Spinal cord (tissue), 10 donors: ENCODE results near the gene GGCT. TPM values are rescaled to one million over a fixed set of nuclear protein-coding genes. Genes with fewer than 3 reads are reported as not detected.

Experiments used
- DNase-seq, 6 donors: peaks; one replicate each; pipeline versions ENCODE4 v3.0.0 to v3.0.0-alpha.2; 2013 to 2015; ENCODE audit warnings: low spot score in 6 of 6, low read depth in 4 of 6
- H3K27ac ChIP-seq: one replicate; pipeline ENCODE4 v1.5.1; 2013; ENCODE audit warnings: low read depth, low read length, control low read depth
- H3K27me3 ChIP-seq: one replicate; pipeline ENCODE4 v1.6.1; 2013; ENCODE audit warnings: low read length; ENCODE audit not compliant: control insufficient read depth, insufficient read depth
- H3K36me3 ChIP-seq: one replicate; pipeline ENCODE4 v1.6.1; 2013; ENCODE audit warnings: low read length; ENCODE audit not compliant: control insufficient read depth, insufficient read depth
- H3K4me1 ChIP-seq: one replicate; pipeline ENCODE4 v1.6.1; 2013; ENCODE audit warnings: low read length; ENCODE audit not compliant: control insufficient read depth, insufficient read depth
- H3K4me3 ChIP-seq: one replicate; pipeline ENCODE4 v1.5.1; 2013; ENCODE audit warnings: low read depth, low read length, control low read depth
- H3K9me3 ChIP-seq: one replicate; pipeline ENCODE4 v1.6.1; 2013; ENCODE audit warnings: low read length; ENCODE audit not compliant: control insufficient read depth, insufficient read depth
- whole genome bisulfite sequencing: methylation state at CpG from one replicate; pipeline ENCODE4 v1.1.5; 2013; ENCODE audit warnings: missing lambda C conversion rate; ENCODE audit not compliant: insufficient coverage; 5-methylcytosine and 5-hydroxymethylcytosine counted together
- polyA plus RNA-seq, 2 donors: library from polyadenylated mRNA; unstranded; fragments of 120-200 nt; gene quantifications; one replicate each; pipeline ENCODE4 v1.2.1, GENCODE V29; 2013; ENCODE audit not compliant: insufficient read length in 2 of 2
- total RNA-seq, 2 donors: library from RNA; depleted of rRNA in 1 of 2; stranded (reverse); fragments of 120-200 nt in 1 of 2; fragments of >200 nt in 1 of 2; gene quantifications; one replicate each; pipeline versions ENCODE4 v1.2.3 to v1.2.4, GENCODE V29; 2013 to 2014
- donor health status: healthy.

GGCT gene
- total and polyA plus RNA-seq, 4 donors = 23.4 to 46.2 (median 36.7) TPM

- H3K36me3 ChIP-seq = no peaks in the 10 kb centered on the region
- DNase-seq = no peak
- no peak overlapping the region for H3K27ac ChIP-seq
- H3K4me3 ChIP-seq = no peak overlapping the region
- peaks cover 27% of the 10 kb centered on the region for H3K4me1 ChIP-seq
- no peaks in the 10 kb centered on the region for H3K27me3 ChIP-seq
- no peaks in the 10 kb centered on the region for H3K9me3 ChIP-seq
- 80% methylated on average over 1 of the region's 2 CpGs for WGBS
Measured at GRCh38 chr7:30468041-30468440, 36.6 kb downstream of the GGCT start.

DNA sequence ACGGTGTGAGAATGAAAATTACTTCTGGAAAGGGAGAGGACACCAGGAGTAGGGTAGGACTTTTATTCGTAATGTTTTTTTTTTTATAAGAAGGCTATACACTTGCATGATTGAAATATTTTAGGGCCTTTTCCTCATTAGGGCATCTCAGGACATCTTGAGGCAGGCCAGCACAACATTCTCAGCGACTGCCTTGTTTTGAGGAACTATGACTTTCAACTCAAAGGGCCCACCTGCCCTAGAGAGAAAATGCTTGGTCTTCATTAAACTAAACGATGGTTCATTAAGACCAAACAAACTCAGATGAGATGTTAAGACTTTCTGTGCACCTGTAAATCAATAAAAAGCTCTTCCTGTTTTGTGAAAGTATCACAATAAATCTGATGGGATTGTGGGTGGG is 37.4 kb downstream of the GGCT start:
- DNase-seq = no peak
- Histone ChIP-seq H3K36me3 (no peaks in the 10 kb centered on the region), H3K27me3 (no peaks in the 10 kb centered on the region), H3K4me3 (no peak overlapping the region), H3K27ac (no peak overlapping the region), H3K9me3 (no peaks in the 10 kb centered on the region), H3K4me1 (peaks cover 27% of the 10 kb centered on the region)
- WGBS = 80% methylated on average over 2 of the region's 4 CpGs

DNA sequence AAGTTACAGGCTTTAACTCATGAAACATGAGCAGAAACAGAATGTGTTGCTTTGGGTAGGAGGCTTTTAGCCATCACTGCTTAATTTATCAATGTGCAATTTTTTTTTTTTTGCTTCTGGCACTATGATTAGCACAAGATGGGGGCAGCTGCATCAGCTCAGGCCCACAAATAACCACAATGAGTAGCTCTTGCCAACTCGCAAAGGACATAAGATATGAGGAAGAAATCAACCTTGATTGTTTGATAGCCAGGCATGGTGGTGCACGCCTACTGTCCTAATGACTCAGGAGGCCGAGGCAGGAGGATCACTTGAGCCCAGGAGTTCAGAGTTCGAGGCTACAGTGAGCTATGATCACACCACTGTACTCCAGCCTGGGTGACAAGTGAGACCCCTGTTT is 38.4 kb downstream of the GGCT start:
- Histone ChIP-seq H3K27ac (no peak overlapping the region), H3K9me3 (no peaks in the 10 kb centered on the region), H3K36me3 (no peaks in the 10 kb centered on the region), H3K4me3 (no peak overlapping the region), H3K4me1 (peaks cover 21% of the 10 kb centered on the region), H3K27me3 (no peaks in the 10 kb centered on the region)
- WGBS = 91% methylated on average over 4 of the region's 4 CpGs
- DNase-seq = no peak

- Histone ChIP-seq H3K9me3 (no peaks in the 10 kb centered on the region), H3K4me1 (peaks cover 16% of the 10 kb centered on the region), H3K4me3 (no peak overlapping the region), H3K36me3 (no peaks in the 10 kb centered on the region), H3K27ac (no peak overlapping the region), H3K27me3 (no peaks in the 10 kb centered on the region)
- no peak for DNase-seq
- no CpG with 5 or more reads among the region's 2 CpGs for WGBS
Measured at GRCh38 chr7:30465811-30466180, 38.8 kb downstream of the GGCT start.

DNA sequence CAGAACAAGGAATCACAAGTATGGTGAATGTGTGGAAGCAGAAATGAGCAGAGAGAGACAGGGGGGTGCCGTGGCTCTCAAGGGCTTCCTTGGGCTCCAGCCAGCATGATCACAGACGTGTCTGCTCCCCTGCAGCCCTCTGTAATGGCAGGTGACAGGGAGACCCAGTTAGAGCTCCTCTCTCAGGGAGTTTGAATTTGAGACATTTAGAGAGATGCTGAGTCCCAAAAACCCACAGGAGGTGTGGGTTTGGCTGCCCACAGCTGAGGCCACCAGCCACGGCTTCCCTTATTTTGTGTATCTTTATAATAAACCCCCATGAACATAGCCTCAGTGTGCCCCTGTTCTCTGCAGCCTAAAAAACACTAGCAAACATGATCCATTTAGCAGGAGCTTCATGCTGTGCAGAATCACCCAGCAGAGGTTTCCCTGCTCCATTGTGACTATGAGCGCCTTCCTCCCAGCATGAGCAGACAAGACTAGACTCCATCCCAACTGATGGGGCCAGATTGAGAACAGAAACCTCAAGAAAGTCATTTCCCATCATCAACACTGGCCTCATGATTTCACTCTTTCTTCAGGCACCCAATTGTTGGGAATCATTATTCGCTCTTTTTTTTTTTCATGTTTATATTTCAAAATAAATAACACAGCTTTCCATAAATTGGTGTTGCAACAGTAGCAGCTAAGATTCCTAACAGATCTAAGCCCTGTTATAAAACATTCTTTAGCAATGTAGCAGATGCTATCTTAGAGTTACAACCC is 39.4 kb downstream of the GGCT start:
- Histone ChIP-seq H3K36me3 (no peaks in the 10 kb centered on the region), H3K27me3 (no peaks in the 10 kb centered on the region), H3K4me3 (no peak overlapping the region), H3K4me1 (peaks cover 18% of the 10 kb centered on the region), H3K9me3 (no peaks in the 10 kb centered on the region), H3K27ac (no peak overlapping the region)
- WGBS = 73% methylated on average over 4 of the region's 5 CpGs
- peak in 1 of 6 donors; percentile 36 for DNase-seq

- no peak for DNase-seq
- Histone ChIP-seq H3K9me3 (no peaks in the 10 kb centered on the region), H3K4me3 (no peak overlapping the region), H3K27ac (no peak overlapping the region), H3K36me3 (no peaks in the 10 kb centered on the region), H3K4me1 (peaks cover 18% of the 10 kb centered on the region), H3K27me3 (no peaks in the 10 kb centered on the region)
- WGBS = 65% methylated on average over 5 of the region's 5 CpGs
Measured at GRCh38 chr7:30464231-30464671, 40.4 kb downstream of the GGCT start.

DNA sequence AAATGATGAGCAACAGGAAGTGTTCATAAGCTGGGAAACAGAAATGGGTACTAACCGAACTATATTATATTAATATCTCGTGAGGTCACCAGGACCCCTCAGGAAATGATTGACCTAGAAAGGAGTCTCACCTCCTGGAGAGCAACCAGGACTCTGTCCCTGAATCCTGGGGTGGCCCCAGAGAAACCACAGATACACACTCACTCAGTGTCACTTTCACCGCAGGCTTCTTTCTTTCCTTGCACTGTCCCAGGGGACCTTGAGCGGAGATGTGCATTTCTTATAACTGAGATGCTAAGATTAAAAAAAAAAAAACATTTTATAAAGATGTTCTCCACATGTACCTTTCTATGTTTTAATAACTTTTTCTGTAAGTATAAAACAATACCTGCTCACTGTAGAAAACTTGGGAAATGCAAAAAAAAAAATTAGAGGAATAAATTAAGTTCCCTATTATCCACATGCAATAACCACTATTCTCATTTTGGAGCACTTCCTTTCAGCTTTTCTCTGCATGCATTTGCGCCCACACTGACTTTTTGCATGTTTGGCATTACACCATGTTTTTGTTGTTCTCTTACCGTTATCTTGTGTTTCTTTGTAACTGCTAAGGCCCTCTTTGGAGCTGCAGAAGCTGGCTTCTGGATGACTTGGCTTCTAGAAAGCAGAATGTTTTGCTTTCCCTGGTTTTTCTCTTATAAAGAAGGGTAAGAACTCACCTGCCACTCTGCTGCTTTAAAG is 41.1 kb downstream of the GGCT start:
- Histone ChIP-seq H3K9me3 (no peaks in the 10 kb centered on the region), H3K27ac (no peak overlapping the region), H3K36me3 (no peaks in the 10 kb centered on the region), H3K27me3 (no peaks in the 10 kb centered on the region), H3K4me1 (peaks cover 11% of the 10 kb centered on the region), H3K4me3 (no peak overlapping the region)
- DNase-seq = no peak
- WGBS = 76% methylated on average over 4 of the region's 6 CpGs

GRCh38 chr7:30462179-30462578 is 42.5 kb downstream of the GGCT start:
- Histone ChIP-seq H3K4me1 (peaks cover 11% of the 10 kb centered on the region), H3K27me3 (no peaks in the 10 kb centered on the region), H3K27ac (no peak overlapping the region), H3K36me3 (no peaks in the 10 kb centered on the region), H3K4me3 (no peak overlapping the region), H3K9me3 (no peaks in the 10 kb centered on the region)
- DNase-seq = no peak
- WGBS = no CpG with 5 or more reads among the region's 1 CpG

- Histone ChIP-seq H3K27ac (peak overlapping the region; percentile 48), H3K27me3 (no peaks in the 10 kb centered on the region), H3K9me3 (no peaks in the 10 kb centered on the region), H3K4me1 (peaks cover 11% of the 10 kb centered on the region), H3K36me3 (peaks cover 3% of the 10 kb centered on the region), H3K4me3 (no peak overlapping the region)
- DNase-seq = no peak
- 87% methylated on average over 4 of the region's 4 CpGs for WGBS
Measured at GRCh38 chr7:30460246-30460633, 44.4 kb downstream of the GGCT start.
